HG03521 (cell line): Measurements from ENCODE around the gene RCAN3.
"Not testable (repeated sequence)": the region's sequence is repeated elsewhere in the genome, so short reads cannot be mapped to it uniquely, and the experiment has no call there.

Source experiments
- ATAC-seq: cut with Tn5 transposase; IDR thresholded peaks from one replicate; pipeline ENCODE4 v1.9.1; 2021; ENCODE audit warnings: mild to moderate bottlenecking, moderate library complexity; ENCODE audit not compliant: unreplicated experiment

Gene RCAN3

DNA sequence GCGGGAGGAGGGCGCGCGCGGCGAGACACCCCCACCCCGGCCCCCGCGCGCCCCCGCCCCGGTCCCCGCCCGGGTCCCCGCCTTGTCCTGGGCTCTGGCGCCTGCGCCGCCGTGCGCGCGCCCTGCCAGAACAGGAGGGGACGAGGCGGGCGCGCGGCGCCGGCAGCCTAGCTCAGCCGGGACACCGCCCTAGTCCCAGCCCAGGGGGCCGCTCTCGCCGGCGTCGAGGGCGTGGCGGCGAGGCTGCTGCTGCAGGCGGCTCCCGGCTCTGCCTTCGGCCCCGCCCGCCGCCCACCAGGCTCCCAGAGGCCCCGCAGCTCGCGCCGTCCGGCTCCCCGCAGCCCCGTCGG is at the start of gene RCAN3:
RCAN3 (plus strand) TSS at position 128 of the 350 bp plus-strand sequence. CDS start 11,537 bp downstream, outside the sequence.
- ATAC-seq: peak; percentile 89

DNA sequence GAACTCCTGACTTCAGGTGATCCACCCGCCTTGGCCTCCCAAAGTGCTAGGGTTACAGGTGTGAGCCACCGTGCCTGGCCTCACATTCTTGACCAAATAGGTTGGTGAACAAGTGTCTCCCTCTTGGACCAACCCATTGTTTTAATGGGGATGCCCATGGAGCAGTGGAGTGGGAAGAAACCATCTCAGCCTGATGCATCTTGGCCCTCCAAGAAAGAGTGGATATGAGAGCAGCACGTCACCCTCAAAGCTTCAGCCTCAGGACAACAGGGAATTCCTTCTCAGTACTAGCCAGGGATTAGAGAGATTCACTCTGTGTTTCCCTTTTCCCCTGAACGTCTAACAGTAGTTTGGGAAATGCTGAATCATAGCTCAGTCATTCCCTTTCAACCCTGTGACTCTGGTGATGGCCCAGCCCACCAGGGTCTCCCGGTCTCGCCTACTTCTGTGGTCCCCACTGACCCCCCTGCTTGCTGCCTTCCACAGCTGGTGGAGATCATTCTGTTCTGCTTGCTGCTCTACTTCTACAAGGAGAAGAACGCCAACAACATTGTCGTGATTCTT is 49.6 kb upstream of the RCAN3 start:
- ATAC-seq: no peak

GRCh38 chr1:24454673-24455072 is 48.0 kb upstream of the RCAN3 start:
- ATAC-seq: no peak

GRCh38 chr1:24455272-24455671 is 47.4 kb upstream of the RCAN3 start:
- no peak for ATAC-seq

DNA sequence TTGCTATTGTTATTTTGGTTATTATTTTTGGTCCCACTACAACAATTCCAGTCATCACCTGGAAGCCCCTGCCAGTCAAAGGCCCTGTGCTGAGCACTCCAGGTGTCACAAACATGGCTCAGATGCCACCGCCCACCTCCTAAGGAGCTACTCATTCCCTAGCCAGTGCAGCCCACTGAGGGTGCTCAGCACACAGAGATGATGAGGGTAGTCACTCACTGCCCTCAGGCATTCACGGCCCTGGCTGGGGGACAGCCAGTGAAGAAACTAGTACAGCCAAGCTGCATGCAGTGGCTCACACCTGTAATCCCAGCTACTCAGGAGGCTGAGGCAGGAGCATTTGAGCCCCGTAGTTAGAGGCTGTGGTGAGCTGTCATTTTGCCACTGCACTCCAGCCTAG is 44.8 kb upstream of the RCAN3 start:
- no peak for ATAC-seq

DNA sequence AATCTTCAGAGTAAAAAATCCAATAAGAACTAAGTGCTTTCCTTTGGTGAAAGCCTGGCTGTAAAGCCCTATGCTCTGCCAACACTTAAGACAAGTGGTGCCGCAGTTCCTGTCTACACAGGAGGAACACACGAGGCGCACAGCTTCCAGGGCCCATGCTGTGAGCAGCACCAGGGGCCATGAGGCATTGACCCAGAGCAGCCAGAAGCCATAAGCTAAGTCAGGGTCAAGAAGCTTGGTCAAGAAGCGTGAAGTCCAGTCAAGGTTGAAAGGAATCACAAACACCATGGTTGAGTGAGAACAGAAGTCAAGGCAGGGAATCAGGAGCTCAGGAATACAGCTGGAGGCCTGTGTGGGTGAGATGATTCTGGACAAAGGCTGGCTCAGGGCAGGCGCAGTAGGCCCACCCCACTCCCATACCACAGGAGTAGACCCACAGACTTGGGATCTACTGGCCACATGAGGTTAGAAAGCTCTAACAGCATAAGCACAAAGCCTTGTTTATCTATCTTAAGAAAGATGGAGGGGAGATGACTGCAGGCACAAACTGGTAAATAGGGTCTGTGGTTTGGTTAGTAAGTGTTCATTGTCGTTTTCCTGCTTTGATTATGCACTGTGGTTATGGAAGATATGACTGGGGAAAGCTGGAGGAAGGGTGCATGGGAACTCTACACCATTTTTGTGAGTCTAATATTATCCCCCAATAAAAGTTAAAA is 42.9 kb upstream of the RCAN3 start:
- ATAC-seq: no peak

- ATAC-seq: not testable (repeated sequence)
Measured at GRCh38 chr1:24462128-24462527, 40.5 kb upstream of the RCAN3 start.

- no peak for ATAC-seq
Measured at GRCh38 chr1:24463776-24464735, 38.6 kb upstream of the RCAN3 start.

- no peak for ATAC-seq
Measured at GRCh38 chr1:24465099-24465498, 37.5 kb upstream of the RCAN3 start.

- no peak for ATAC-seq
Measured at GRCh38 chr1:24465638-24466037, 37.0 kb upstream of the RCAN3 start.

DNA sequence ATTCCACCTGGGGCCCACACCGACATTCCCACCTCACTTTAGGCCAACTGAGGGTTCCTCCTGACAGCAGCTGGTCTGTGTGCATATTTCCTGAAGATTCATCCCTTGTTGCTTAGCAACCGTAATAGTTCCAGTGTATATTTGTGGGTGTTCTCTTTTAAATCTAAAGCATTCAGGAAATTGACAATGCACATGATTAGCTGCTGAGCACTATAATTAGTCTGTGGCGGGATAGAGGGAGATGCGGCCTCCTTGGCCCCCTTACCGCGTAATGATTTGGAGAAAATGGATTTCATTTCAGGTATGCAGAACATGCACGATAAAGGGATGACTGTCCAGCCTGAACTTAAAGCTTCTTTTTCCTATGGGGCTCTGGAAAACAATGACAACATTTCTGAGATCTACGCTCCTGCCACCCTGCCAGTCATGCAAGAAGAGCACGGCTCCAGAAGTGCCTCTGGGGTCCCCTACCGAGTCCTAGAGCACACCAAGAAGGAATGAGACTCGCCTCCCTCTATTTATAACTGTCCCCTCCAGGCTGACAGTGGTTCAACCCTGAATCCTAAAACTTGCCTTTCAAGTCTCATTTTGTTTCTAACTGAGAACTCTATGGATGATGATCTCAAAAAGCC is 33.8 kb upstream of the RCAN3 start:
- no peak for ATAC-seq

DNA sequence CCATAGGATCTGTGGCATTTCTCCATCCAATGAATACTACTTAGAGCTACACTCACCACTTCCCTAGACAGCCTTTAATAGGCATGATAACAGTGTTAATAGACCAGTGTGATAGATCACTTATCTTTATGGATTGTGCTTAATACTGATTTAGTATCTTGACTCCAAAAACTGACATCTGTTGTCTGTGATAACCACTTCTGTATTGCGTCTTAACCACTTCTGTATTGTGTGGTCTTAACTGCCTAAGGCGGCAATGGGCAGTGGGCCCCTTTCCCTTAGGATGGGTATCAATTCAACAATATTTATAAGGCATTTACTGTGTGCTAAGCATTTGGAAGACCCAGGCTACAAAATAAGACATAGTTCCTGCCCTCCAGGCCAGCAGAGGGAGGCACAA is 32.0 kb upstream of the RCAN3 start:
- ATAC-seq: no peak

GRCh38 chr1:24472527-24473251 is 29.9 kb upstream of the RCAN3 start:
- no peak for ATAC-seq

GRCh38 chr1:24474193-24474592 is 28.4 kb upstream of the RCAN3 start:
- no peak for ATAC-seq

GRCh38 chr1:24475700-24476099 is 26.9 kb upstream of the RCAN3 start:
- ATAC-seq: no peak

DNA sequence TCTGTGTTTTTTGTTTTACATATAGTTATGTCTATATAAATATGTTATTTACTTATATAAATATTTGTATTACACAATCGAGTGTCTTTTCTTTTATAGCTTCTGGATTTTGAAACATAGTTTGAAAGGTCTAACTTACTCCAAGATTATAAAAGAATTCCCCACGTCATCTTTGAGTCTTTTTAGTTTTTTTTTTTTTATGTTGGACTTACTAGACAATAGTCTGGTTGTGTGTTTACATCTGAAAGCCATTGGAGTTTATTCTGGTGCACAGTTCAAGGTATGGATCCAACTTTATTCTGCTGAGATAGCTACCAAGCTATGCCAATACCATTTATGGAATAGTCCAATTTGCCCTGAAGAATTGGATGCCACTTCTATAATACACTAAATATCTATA is 26.1 kb upstream of the RCAN3 start:
- ATAC-seq: no peak

- no peak for ATAC-seq
Measured at GRCh38 chr1:24477309-24477708, 25.3 kb upstream of the RCAN3 start.

GRCh38 chr1:24481101-24481500 is 21.5 kb upstream of the RCAN3 start:
- no peak for ATAC-seq

DNA sequence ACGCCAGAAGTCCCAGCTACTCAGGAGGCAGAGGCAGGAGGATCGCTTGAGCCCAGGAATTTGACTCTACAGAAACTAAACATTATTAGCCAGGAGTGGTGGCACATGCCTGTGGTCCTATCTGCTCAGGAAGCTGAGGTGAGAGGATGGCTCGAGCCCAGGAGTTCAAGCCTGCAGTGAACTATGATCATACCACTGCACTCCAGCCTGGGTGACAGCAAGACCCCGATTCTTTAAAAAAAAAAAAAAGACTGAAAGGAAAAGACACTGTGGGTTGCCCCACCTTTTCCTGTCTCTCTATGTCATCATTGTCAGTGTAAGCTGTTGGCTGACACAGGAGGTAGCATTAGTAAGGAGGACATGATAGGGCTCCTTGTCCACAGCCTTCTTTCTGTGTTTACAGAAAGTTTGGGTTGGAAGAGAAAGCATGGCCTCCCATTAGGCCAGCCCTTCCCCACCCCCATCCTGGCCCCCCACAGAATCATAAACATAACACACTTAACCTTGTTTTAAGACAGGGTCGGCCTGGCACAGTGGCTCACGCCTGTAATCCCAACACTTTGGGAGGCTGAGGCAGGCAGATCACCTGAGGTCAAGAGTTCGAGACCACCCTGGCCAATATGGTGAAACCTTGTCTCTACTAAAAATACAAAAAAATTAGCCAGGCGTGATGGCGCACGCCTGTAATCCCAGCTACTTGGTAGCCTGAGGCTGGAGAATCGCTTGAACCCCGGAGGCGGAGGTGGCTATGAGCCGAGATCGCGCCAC is 20.6 kb upstream of the RCAN3 start:
- ATAC-seq: no peak

- no peak for ATAC-seq
Measured at GRCh38 chr1:24483441-24483840, 19.2 kb upstream of the RCAN3 start.
